Activated T-helper 1 cell treated with anti-CD3 and anti-CD28 coated beads, Interleukin-2, amount 50 U/mL, for 16 hours (primary cell): ENCODE data around the gene LMBR1.
"Not testable (repeated sequence)": the region's sequence is repeated elsewhere in the genome, so short reads cannot be mapped to it uniquely, and the experiment has no call there.

ENCODE experiments used
- DNase-seq, 2 donors: peaks; one replicate each; pipeline ENCODE4 v3.0.0-alpha.2; 2020; ENCODE audit warnings: low read depth in 1 of 2, low spot score in 1 of 2

Gene LMBR1

DNA sequence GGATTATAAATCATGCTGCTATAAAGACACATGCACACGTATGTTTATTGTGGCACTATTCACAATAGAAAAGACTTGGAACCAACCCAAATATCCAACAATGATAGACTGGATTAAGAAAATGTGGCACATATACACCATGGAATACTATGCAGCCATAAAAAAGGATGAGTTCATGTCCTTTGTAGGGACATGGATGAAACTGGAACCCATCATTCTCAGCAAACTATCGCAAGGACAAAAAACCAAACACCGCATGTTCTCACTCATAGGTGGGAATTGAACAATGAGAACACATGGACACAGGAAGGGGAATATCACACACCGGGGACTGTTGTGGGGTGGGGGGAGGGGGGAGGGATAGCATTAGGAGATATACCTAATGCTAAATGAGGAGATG lies 89.3 kb downstream of the LMBR1 start:
- not testable (repeated sequence) for DNase-seq

- no peak for DNase-seq
These were observed 90.8 kb downstream of the LMBR1 start for GRCh38 chr7:156802214-156802613.

GRCh38 chr7:156795415-156795814 lies 97.6 kb downstream of the LMBR1 start:
- no peak for DNase-seq

GRCh38 chr7:156793334-156793733 lies 99.6 kb downstream of the LMBR1 start:
- DNase-seq = no peak

DNA sequence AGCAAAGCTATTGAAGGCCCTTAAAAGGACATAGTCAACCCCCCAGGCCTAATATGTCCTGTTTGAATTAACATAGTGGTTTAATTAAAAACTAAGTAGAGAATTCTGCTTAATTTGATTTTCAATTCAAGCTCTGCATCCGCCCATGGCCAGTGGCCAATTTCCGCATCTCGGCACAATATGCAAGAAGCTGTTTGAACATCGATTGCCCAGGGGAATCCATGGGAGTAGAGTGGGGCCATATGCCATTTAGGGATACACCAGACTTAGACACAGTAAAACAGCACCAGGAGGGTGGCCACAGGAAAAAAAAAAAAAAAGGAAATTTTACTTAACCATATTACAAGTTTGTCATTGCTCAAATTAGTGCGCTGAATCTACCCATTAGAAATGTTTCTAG lies 100.4 kb downstream of the LMBR1 start:
- no peak for DNase-seq

- no peak for DNase-seq
These were observed 101.7 kb downstream of the LMBR1 start for GRCh38 chr7:156791241-156791640.

DNA sequence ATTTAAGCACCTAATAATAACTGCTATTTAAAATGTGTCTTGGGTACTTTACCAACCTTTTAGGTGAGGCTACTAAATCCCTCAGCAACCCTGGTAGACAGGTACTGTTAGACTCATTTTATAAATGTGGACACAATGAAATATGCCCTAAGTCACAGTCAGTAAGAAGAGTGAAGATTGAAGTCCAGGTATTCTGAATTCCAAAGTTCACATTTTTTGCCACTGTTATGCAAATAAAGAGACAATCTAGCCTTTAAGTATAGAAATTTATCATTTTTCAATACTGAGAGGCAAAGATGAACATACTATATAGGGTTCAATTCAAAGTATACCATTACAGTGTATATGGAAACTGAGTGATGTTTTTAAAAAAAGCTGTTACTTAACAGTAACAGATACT lies 102.7 kb downstream of the LMBR1 start:
- DNase-seq = no peak

DNA sequence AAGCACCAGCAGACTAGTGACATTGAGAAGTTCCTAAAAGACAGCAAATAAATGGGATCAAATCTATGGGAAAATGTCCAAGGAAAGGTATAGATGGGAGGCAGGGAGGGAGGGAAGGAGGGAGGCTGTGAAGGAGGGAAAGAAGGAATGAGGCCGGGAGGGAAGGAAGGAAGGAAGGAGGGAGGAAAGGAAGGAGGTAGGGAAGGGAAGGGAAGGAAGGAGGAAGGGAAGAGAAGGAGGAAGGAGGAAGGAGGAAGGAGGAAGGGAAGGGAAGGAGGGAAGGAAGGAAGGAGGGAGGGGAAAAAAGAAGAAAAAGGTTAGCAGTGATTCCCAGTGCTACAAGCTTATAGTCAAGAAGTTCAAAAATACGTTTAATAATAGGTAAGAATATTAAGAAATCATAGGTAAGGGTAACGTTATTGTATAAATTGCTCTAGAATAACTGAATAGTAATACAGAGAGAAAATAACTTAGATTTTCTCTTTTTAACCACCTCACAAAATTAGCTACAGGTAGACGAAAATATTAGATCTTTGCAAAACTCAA lies 106.9 kb downstream of the LMBR1 start:
- DNase-seq = no peak

DNA sequence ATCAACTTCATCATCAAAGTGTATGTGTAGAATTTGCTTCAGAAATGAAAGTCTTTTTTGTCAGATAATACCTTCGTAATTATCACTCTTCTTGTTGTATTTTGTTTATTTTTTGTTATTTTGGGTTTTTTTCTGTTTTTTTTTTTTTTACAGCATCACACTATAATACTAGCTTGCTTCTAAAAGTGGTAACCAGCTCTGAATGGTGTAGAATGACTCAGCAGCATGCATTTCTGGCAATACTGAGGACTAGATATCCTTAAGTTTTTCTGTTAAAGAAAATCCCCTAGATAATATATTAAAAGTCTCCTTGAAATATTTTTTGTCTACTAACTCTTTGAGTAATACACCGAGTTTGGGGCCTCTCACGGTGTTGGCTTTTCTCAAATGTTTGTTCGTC lies 109.1 kb downstream of the LMBR1 start:
- no peak for DNase-seq

- no peak for DNase-seq
These were observed 111.0 kb downstream of the LMBR1 start for GRCh38 chr7:156781972-156782371.

DNA sequence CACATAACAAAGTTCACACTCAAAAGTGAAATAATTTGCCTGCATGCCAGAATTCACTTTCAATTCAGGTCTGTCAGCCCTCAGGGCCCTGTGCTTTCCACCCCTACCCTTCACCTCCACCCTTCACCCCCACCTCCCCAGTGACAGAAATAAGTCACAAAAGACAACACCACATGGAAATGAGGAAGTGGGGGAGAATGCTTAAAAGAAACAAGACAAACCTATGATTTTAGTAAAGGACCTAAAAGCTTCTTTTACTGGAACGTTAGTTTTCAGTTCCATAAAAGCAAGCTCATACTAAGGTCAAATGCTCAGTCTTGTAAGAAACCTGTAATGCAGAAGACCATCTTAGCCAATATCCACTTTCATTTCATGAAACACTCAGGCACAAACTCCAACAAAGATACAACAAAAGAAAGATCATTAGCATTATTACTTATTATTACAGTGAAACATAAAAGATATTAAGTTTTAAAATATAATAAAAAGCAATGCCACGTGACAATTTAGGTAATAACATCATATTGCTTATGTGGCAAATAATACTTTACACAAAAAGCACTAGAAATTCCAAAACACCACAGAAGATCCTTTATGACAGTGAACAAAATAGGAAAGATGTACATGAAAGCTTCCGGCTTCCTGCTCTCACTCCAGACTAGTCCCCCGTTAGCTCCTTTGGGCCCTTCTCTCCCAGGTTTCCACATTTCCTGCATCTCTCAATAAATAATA lies 112.1 kb downstream of the LMBR1 start:
- no peak for DNase-seq

- no peak for DNase-seq
These were observed 114.3 kb downstream of the LMBR1 start for GRCh38 chr7:156778668-156779067.

GRCh38 chr7:156778201-156778600 lies 114.8 kb downstream of the LMBR1 start:
- DNase-seq = no peak

DNA sequence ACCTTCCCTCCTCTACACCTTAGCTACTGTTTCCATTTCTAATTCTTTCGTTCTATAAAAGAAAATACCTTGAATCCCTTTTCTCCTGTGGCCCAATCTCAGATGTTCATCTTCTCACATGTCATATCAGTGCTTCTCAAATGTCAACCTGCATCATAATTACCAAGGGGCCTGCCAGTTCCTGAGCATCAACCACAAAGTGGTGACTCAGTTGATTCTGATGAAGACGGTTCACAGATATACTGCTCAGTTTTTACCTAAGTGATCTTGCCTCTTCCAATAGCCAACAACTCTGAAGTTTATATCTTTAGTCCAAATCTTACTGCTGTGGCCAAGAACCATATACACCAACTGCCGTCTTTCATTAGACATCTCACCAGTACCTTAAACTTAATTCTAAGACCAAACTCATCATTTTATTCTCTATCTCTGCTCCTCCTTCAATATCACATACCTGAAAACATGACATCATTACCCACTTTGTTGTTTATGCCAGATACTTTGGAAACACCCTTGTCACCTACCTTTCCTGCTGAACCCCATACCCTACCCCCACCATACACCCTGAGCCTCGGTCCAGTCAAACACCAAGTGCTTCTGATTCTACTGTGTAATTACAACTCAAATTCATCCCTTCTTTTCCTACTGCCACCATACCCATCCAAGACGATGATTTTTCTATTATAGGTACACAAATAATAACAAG lies 115.5 kb downstream of the LMBR1 start:
- peak in 1 of 2 donors; percentile 1 for DNase-seq

GRCh38 chr7:156776527-156776926 lies 116.5 kb downstream of the LMBR1 start:
- DNase-seq = no peak

DNA sequence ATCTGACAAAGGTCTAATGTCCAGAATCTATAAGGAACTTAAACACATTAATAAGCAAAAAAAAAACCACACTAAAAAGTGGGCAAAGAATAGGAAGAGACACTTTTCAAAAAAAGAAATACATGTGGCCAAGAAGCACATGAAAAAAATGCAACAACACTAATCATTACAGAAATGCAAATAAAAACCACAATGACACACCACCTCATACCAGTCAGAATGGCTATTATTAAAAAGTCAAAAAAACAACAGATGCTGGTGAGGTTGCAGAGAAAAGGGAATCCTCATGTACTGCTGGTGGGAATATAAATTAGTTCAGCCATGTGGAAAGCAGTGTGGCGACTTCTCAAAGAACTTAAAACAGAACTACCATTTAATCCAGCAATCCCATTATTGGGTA lies 119.0 kb downstream of the LMBR1 start:
- DNase-seq = no peak

DNA sequence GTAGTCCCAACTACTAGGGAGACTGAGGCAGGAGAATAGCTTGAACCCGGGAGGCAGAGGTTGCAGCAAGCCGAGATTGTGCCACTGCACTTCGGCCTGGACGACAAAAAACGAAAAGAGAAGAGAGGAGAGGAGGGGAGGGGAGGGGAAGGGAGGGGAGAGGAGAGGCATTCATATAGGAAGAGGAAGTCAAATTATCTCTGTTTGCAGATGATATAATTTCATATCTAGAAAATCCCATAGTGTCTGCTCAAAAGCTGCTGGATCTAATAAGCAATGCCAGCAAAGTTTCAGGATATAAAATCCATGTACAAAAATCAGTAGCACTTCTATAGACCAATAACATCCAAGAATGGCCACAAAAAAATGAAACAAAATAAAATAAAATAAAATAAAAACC lies 120.3 kb downstream of the LMBR1 start:
- DNase-seq = no peak

DNA sequence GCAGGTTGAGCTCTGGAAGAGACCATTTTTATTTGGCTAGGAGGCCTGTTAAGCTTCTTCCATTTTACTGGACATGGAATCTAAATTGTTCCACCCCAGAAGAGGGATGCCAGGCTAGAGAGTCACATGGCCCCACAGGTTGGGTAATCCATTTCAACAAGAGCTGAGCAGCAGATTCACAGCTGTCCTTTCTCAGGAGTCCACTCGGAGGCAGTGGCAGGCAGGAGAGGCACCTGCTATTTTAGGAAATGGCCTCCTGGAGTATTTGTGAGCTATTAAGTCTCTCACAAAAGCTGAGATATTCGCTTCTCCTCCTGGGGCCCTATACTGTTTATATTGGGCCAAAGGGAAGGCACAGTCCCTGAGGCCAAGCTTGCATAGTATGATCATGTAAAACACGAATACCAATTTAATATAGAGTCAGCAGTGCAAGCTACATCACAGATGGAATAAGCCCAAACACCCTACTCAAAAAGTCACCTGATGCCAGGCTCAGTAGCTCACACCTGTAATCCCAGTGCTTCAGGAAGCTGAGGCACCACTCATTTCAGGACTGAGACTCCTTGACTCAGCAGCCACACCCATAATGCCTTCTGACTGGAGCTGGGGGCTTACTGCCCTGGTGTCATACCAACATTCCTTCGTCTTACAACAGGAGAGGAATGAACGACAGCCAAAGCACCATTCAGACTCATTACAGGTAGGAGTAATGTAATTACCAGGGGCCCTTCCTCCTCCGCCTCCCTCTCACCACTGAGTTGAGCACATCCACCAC lies 124.1 kb downstream of the LMBR1 start:
- no peak for DNase-seq

GRCh38 chr7:156766666-156767065 lies 126.3 kb downstream of the LMBR1 start:
- DNase-seq = no peak

- DNase-seq = no peak
These were observed 126.9 kb downstream of the LMBR1 start for GRCh38 chr7:156765901-156766656.

DNA sequence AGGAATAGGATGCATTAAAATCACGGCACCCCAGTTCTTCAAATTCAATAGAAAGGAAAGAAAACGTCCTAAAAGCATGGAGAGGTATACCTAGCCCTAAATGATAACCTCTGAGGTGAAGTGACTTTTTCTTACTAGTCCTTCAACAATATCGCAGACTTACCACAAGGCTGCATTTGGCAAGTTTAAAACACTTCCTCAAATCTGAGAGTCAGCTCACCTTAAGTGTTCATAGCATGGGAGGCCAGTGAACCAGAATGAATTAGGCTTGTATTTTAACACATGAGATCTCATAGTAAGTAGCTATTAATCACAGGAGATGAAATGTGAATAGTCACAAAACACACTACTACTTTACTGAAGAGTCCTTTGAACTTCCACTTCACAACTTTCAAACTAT lies 128.2 kb downstream of the LMBR1 start:
- no peak for DNase-seq
